ENCODE data around the gene IQSEC1.

DNA sequence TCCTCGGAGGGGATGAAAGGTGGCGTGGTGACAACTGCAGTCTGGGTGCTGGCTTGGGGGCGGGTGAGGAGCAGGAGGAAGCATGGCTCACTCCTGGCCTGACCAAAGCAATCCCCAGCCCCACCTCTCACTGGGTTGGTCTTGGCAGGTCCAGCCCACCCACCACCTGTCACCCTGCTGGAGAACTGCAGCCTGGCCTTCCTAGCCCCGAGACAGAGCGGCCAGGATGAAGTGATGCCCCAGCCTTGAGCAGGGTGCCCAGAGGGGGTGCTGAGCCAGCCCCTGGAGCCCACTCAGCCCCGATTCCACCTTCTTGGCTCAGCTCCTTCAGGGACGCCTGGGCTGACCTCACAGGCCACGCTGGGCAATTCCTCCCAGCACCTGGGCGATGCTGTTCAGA, 89.9 kb downstream of the IQSEC1 start:
- TF ChIP-seq POLR2AphosphoS5 (IDR thresholded peaks at IDR 0.05) (no peak), POLR2A (IDR thresholded peaks at IDR 0.05) (no peak)
- TF ChIP-seq, protein P1, sequence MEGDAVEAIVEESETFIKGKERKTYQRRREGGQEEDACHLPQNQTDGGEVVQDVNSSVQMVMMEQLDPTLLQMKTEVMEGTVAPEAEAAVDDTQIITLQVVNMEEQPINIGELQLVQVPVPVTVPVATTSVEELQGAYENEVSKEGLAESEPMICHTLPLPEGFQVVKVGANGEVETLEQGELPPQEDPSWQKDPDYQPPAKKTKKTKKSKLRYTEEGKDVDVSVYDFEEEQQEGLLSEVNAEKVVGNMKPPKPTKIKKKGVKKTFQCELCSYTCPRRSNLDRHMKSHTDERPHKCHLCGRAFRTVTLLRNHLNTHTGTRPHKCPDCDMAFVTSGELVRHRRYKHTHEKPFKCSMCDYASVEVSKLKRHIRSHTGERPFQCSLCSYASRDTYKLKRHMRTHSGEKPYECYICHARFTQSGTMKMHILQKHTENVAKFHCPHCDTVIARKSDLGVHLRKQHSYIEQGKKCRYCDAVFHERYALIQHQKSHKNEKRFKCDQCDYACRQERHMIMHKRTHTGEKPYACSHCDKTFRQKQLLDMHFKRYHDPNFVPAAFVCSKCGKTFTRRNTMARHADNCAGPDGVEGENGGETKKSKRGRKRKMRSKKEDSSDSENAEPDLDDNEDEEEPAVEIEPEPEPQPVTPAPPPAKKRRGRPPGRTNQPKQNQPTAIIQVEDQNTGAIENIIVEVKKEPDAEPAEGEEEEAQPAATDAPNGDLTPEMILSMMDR (IDR thresholded peaks at IDR 0.05), result no peak

Measured in sigmoid colon (tissue), 4 donors.